Tibial nerve (tissue), 4 donors: ENCODE measurements around the gene ERN1. TPM values are rescaled to one million over a fixed set of nuclear protein-coding genes. Genes with fewer than 3 reads are reported as not detected.

Source experiments
- DNase-seq, 2 donors: peaks; one replicate each; pipeline ENCODE4 v3.0.0-alpha.2; 2019; ENCODE audit warnings: low spot score in 2 of 2
- H3K27ac ChIP-seq, 4 donors: fragments of 200-600 bp; sonication (generic) in 3 of 4; one replicate each; pipeline ENCODE4 v1.5.1; 2017 to 2019; ENCODE audit warnings: mild to moderate bottlenecking in 1 of 4
- H3K27me3 ChIP-seq, 2 donors: fragments of 200-600 bp; sonication (generic) in 1 of 2; one replicate each; pipeline versions ENCODE4 v1.5.1 to v1.6.0; 2017 to 2019
- H3K36me3 ChIP-seq, 3 donors: fragments of 200-600 bp; sonication (generic); one replicate each; pipeline ENCODE4 v1.5.1; 2018 to 2019
- H3K4me1 ChIP-seq, 4 donors: fragments of 200-600 bp; sonication (generic) in 3 of 4; one replicate each; pipeline ENCODE4 v1.5.1; 2017 to 2019
- H3K4me3 ChIP-seq, 4 donors: fragments of 200-600 bp; sonication (generic) in 3 of 4; one replicate each; pipeline ENCODE4 v1.5.1; 2017 to 2019; ENCODE audit warnings: mild to moderate bottlenecking in 1 of 4, moderate library complexity in 1 of 4
- H3K9me3 ChIP-seq, 4 donors: fragments of 200-600 bp; sonication (generic) in 3 of 4; one replicate each; pipeline ENCODE4 v1.5.1; 2017 to 2019
- EP300 ChIP-seq, 2 donors: sonication (generic); formaldehyde crosslinking; IDR thresholded peaks; one replicate each; pipeline ENCODE4 v1.6.1; 2017; ENCODE audit warnings: antibody characterized with exemption in 2 of 2, mild to moderate bottlenecking in 1 of 2
- POLR2A ChIP-seq, 2 donors: fragments of 450-650 bp; IDR thresholded peaks; one replicate each; pipeline ENCODE4 v1.6.1; 2017; ENCODE audit warnings: antibody characterized with exemption in 2 of 2, mild to moderate bottlenecking in 2 of 2, moderate library complexity in 2 of 2
- WGBS, 2 donors: methylation state at CpG; one replicate each; pipeline ENCODE4 v1.1.5; 2018; 5-methylcytosine and 5-hydroxymethylcytosine counted together
- total RNA-seq, 4 donors: library from RNA; depleted of rRNA; stranded (reverse); fragments of >200 nt; gene quantifications; one replicate each; pipeline ENCODE4 v1.1.0, GENCODE V29; 2016
- TF ChIP-seq, protein P1 (sequence below), 5 experiments: fragments of 200-600 bp in 3 of 5; fragments of 450-650 bp in 2 of 5; sonication (generic) in 3 of 5; IDR thresholded peaks; one replicate each; pipeline ENCODE4 v1.5.1; 2016 to 2019; ENCODE audit warnings: antibody characterized with exemption in 5 of 5, mild to moderate bottlenecking in 3 of 5, moderate library complexity in 2 of 5

ERN1 gene
- total RNA-seq, 4 donors from 2014 or later: 8.7 to 17.7 (median 13.5) TPM

GRCh38 chr17:64103391-64104364 is 26.3 kb downstream of the ERN1 start:
- Histone ChIP-seq H3K4me3 (no peak overlapping the region), H3K27ac (no peak overlapping the region), H3K9me3 (no peaks in the 10 kb centered on the region), H3K36me3 (no peaks in the 10 kb centered on the region), H3K4me1 (peaks cover 0 to 14% (median 4%) of the 10 kb centered on the region in 4 donors), H3K27me3 (no peaks in the 10 kb centered on the region)
- 91 to 94% methylated on average over 5 of the region's 5 CpGs for WGBS, 2 donors
- TF ChIP-seq, protein P1, sequence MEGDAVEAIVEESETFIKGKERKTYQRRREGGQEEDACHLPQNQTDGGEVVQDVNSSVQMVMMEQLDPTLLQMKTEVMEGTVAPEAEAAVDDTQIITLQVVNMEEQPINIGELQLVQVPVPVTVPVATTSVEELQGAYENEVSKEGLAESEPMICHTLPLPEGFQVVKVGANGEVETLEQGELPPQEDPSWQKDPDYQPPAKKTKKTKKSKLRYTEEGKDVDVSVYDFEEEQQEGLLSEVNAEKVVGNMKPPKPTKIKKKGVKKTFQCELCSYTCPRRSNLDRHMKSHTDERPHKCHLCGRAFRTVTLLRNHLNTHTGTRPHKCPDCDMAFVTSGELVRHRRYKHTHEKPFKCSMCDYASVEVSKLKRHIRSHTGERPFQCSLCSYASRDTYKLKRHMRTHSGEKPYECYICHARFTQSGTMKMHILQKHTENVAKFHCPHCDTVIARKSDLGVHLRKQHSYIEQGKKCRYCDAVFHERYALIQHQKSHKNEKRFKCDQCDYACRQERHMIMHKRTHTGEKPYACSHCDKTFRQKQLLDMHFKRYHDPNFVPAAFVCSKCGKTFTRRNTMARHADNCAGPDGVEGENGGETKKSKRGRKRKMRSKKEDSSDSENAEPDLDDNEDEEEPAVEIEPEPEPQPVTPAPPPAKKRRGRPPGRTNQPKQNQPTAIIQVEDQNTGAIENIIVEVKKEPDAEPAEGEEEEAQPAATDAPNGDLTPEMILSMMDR (IDR thresholded peaks at IDR 0.05): no peak
- no peak for TF ChIP-seq POLR2A (IDR thresholded peaks at IDR 0.05)
- no peak for TF ChIP-seq EP300 (IDR thresholded peaks at IDR 0.05)
- DNase-seq: no peak

DNA sequence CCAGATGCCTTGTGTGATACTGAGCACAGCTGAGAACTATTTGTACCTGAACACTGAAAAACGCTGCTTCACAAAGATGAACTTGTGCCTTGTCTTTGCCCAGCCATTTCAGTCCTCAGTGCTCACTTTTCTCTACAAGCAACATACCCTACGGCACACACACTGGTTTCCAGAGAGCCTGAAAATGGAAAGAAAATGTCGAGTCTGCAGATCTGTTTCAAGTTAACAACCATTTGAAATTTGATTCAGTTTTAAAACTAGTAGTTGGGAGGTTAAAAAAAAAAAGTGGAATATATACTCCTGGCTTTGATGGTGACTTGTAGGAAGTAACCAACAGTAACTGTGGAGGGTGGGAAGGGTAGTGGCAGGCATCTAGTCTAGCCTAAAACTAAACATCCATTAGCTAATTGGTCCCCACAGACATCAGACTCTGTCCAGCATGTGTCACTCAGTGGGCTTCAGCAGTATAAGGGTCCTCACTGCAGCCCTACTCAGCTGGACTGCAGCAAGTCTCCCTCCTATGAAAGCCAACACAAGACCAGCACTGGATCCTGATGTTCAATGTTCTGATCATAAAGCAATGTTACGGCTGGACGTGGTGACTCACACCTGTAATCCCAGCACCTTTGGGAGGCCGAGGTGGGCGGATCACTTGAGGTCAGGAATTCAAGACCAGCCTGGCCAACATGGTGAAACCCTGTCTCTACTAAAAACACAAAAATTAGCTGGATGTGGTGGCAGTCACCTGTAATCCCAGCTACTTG is 27.1 kb downstream of the ERN1 start:
- no peaks in the 10 kb centered on the region for H3K27me3 ChIP-seq
- no peak overlapping the region for H3K4me3 ChIP-seq
- TF ChIP-seq POLR2A (IDR thresholded peaks at IDR 0.05) (no peak), EP300 (IDR thresholded peaks at IDR 0.05) (no peak)
- WGBS, 2 donors: 81 to 93% methylated on average over 7 of the region's 7 CpGs
- H3K9me3 ChIP-seq: no peaks in the 10 kb centered on the region
- no peak for DNase-seq
- no peaks in the 10 kb centered on the region for H3K36me3 ChIP-seq
- H3K27ac ChIP-seq: no peak overlapping the region
- peaks cover 0 to 9% (median 4%) of the 10 kb centered on the region in 4 donors for H3K4me1 ChIP-seq

GRCh38 chr17:64099543-64099942 is 30.4 kb downstream of the ERN1 start:
- WGBS, 2 donors: 79 to 87% methylated on average over 6 of the region's 6 CpGs
- no peak overlapping the region for H3K27ac ChIP-seq
- H3K27me3 ChIP-seq: no peaks in the 10 kb centered on the region
- H3K4me3 ChIP-seq: no peak overlapping the region
- no peaks in the 10 kb centered on the region for H3K9me3 ChIP-seq
- TF ChIP-seq, protein P1 (IDR thresholded peaks at IDR 0.05): no peak
- TF ChIP-seq POLR2A (IDR thresholded peaks at IDR 0.05) (no peak), EP300 (IDR thresholded peaks at IDR 0.05) (no peak)
- peaks cover 0 to 26% (median 0%) of the 10 kb centered on the region in 3 donors for H3K36me3 ChIP-seq
- no peak for DNase-seq
- no peaks in the 10 kb centered on the region for H3K4me1 ChIP-seq

- Histone ChIP-seq H3K36me3 (peaks cover 0 to 33% (median 0%) of the 10 kb centered on the region in 3 donors), H3K9me3 (no peaks in the 10 kb centered on the region), H3K27ac (no peak overlapping the region), H3K27me3 (no peaks in the 10 kb centered on the region), H3K4me3 (no peak overlapping the region), H3K4me1 (no peaks in the 10 kb centered on the region)
- peak in 1 of 2 donors; percentile 21 for TF ChIP-seq EP300 (IDR thresholded peaks at IDR 0.05)
- TF ChIP-seq, protein P1 (IDR thresholded peaks at IDR 0.05): no peak
- no peak for DNase-seq
- 68 to 70% methylated on average over 8 of the region's 8 CpGs for WGBS, 2 donors
Measured at GRCh38 chr17:64097196-64097936, 32.6 kb downstream of the ERN1 start.

DNA sequence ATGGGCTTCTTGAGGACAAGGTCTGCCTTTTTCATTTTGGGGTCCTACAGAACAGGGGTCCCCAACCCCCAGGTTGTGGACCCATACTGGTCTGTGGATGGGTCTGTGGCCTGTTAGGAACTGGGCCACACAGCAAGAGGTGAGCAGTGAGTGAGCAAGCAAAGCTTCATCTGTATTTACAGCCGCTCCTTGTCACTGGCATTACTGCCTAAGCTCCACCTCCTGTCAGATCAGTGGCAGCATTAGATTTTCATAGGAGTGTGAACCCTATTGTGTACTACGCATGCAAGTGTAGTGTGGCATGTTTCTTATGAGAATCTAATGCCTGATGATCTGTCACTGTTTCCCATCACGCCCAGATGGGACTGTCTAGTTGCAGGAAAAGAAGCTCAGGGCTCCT is 33.9 kb downstream of the ERN1 start:
- H3K9me3 ChIP-seq: no peaks in the 10 kb centered on the region
- no peaks in the 10 kb centered on the region for H3K27me3 ChIP-seq
- WGBS, 2 donors: 96 to 100% methylated on average over 3 of the region's 3 CpGs
- no peak overlapping the region for H3K4me3 ChIP-seq
- no peak overlapping the region for H3K27ac ChIP-seq
- TF ChIP-seq, protein P1 (IDR thresholded peaks at IDR 0.05): no peak
- TF ChIP-seq EP300 (IDR thresholded peaks at IDR 0.05) (no peak), POLR2A (IDR thresholded peaks at IDR 0.05) (no peak)
- peaks cover 0 to 40% (median 0%) of the 10 kb centered on the region in 3 donors for H3K36me3 ChIP-seq
- DNase-seq: no peak
- no peaks in the 10 kb centered on the region for H3K4me1 ChIP-seq
